OCI-LY1 (cell line): ENCODE results near the gene OMD.

ENCODE experiments used
- H2AFZ ChIP-seq: fragments of 200-600 bp; sonication (generic), shearing (Covaris generic); 2 replicates; pipeline ENCODE4 v1.6.0; 2014; ENCODE audit warnings: antibody characterized with exemption, mild to moderate bottlenecking, low read length
- H3F3A ChIP-seq: fragments of 200-600 bp; sonication (generic), shearing (Covaris generic); 2 replicates; pipeline ENCODE4 v1.6.0; 2014; ENCODE audit warnings: mild to moderate bottlenecking, antibody characterized with exemption, low read length, moderate library complexity; ENCODE audit not compliant: insufficient read depth
- H3K27ac ChIP-seq: fragments of 200-600 bp; sonication (generic); 2 replicates; pipeline ENCODE4 v1.5.1; 2014; ENCODE audit warnings: low read length, mixed run types, mild to moderate bottlenecking, low read depth; ENCODE audit not compliant: poor library complexity, severe bottlenecking
- H3K27me3 ChIP-seq: fragments of 200-600 bp; sonication (generic); 2 replicates; pipeline ENCODE4 v1.6.0; 2014; ENCODE audit warnings: antibody characterized with exemption, mild to moderate bottlenecking, low read length, moderate library complexity; ENCODE audit not compliant: insufficient read depth
- H3K36me3 ChIP-seq: fragments of 200-600 bp; sonication (generic); 2 replicates; pipeline ENCODE4 v1.6.1; 2014; ENCODE audit warnings: mild to moderate bottlenecking, antibody characterized with exemption, low read length, moderate library complexity, mixed read lengths; ENCODE audit not compliant: insufficient read depth
- H3K4me1 ChIP-seq: fragments of 200-600 bp; sonication (generic); 2 replicates; pipeline ENCODE4 v1.5.1; 2014; ENCODE audit warnings: mild to moderate bottlenecking, low read length, moderate library complexity; ENCODE audit not compliant: insufficient read depth, severe bottlenecking
- H3K4me2 ChIP-seq: fragments of 200-600 bp; sonication (generic), shearing (Covaris generic); 2 replicates; pipeline ENCODE4 v1.6.1; 2014; ENCODE audit warnings: low read length
- H3K4me3 ChIP-seq: fragments of 200-600 bp; sonication (generic); 2 replicates; pipeline ENCODE4 v1.5.1; 2014; ENCODE audit warnings: low read length, low read depth, mild to moderate bottlenecking, mixed read lengths; ENCODE audit not compliant: poor library complexity, severe bottlenecking
- H3K79me2 ChIP-seq: fragments of 200-600 bp; shearing (Covaris generic); 2 replicates; pipeline ENCODE4 v1.6.1; 2016; ENCODE audit warnings: mixed run types, low read length, mixed read lengths; ENCODE audit not compliant: insufficient read depth
- H3K9ac ChIP-seq: fragments of 200-600 bp; sonication (generic), shearing (Covaris generic); 2 replicates; pipeline ENCODE4 v1.6.1; 2014; ENCODE audit warnings: mild to moderate bottlenecking, low read length, mixed read lengths
- H3K9me2 ChIP-seq: fragments of 200-600 bp; sonication (generic), shearing (Covaris generic); 2 replicates; pipeline ENCODE4 v1.6.1; 2014; ENCODE audit warnings: low read depth, mild to moderate bottlenecking, low read length, mixed read lengths
- H3K9me3 ChIP-seq: fragments of 200-600 bp; shearing (Covaris generic); 2 replicates; pipeline ENCODE4 v1.6.1; 2014; ENCODE audit warnings: low read length, mixed read lengths
- H4K20me1 ChIP-seq: fragments of 200-600 bp; sonication (generic), shearing (Covaris generic); 2 replicates; pipeline ENCODE4 v1.6.0; 2016; ENCODE audit warnings: mild to moderate bottlenecking, low read length; ENCODE audit not compliant: insufficient read depth
- EZH2 ChIP-seq: fragments of 200-600 bp; sonication (generic), shearing (Covaris generic); IDR thresholded peaks from 2 replicates; pipeline ENCODE4 v1.8.0; 2017; ENCODE audit warnings: borderline replicate concordance, mixed run types, mild to moderate bottlenecking, antibody characterized with exemption, low read length, moderate library complexity, mixed read lengths
- TF ChIP-seq, protein P1 (sequence below): fragments of 200-600 bp; sonication (generic), shearing (Covaris generic); IDR thresholded peaks from 2 replicates; pipeline ENCODE4 v1.5.1; 2017; ENCODE audit warnings: mild to moderate bottlenecking, antibody characterized with exemption, low read length, moderate library complexity, mixed read lengths

OMD gene

DNA sequence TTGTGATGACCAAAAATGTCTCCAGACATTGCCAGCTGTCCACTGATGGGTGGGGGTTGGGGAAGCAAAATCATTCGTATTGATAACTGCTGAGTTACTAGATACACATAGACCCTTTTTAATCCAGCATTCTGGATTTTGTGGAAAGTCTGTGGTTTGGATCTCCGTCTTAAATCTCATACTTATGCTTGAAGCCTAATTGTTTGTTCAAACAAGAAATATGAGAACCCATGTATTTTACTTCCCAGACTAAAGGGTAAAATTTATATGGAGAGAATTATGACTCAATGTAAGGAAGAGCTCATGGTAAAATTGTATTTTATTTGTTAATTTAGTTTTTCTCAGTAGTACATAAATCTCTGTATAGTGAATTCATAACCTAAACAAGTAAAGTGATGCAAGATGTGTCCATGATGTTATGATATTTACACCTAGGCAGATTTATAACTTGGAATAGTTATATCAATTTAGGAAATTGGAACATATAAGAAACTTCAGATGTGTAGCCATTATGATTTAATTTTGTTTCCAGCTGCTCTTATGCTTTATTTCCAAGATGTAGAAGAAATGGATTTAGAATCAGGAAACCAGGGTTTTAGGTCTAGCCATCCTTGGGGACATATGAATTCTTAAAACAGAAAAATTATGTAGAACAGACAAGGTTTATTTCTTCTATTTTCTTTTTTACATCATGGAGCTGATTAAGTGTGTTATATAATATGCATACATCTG is 15.4 kb downstream of the OMD start:
- Histone ChIP-seq H3K79me2 (no peaks in the 10 kb centered on the region), H3K27ac (no peak overlapping the region), H2AFZ (no peak overlapping the region), H3K4me1 (peaks cover 28% of the 10 kb centered on the region), H3K9me2 (no peaks in the 10 kb centered on the region), H3K9me3 (no peaks in the 10 kb centered on the region), H3F3A (no peaks in the 10 kb centered on the region), H3K36me3 (peaks cover 4% of the 10 kb centered on the region; the same call in 1 of the 2 replicates), H4K20me1 (no peaks in the 10 kb centered on the region), H3K4me3 (no peak overlapping the region), H3K4me2 (no peak overlapping the region), H3K27me3 (no peaks in the 10 kb centered on the region), H3K9ac (no peak overlapping the region)
- no peak for TF ChIP-seq EZH2
- TF ChIP-seq, protein P1, sequence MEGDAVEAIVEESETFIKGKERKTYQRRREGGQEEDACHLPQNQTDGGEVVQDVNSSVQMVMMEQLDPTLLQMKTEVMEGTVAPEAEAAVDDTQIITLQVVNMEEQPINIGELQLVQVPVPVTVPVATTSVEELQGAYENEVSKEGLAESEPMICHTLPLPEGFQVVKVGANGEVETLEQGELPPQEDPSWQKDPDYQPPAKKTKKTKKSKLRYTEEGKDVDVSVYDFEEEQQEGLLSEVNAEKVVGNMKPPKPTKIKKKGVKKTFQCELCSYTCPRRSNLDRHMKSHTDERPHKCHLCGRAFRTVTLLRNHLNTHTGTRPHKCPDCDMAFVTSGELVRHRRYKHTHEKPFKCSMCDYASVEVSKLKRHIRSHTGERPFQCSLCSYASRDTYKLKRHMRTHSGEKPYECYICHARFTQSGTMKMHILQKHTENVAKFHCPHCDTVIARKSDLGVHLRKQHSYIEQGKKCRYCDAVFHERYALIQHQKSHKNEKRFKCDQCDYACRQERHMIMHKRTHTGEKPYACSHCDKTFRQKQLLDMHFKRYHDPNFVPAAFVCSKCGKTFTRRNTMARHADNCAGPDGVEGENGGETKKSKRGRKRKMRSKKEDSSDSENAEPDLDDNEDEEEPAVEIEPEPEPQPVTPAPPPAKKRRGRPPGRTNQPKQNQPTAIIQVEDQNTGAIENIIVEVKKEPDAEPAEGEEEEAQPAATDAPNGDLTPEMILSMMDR = no peak

DNA sequence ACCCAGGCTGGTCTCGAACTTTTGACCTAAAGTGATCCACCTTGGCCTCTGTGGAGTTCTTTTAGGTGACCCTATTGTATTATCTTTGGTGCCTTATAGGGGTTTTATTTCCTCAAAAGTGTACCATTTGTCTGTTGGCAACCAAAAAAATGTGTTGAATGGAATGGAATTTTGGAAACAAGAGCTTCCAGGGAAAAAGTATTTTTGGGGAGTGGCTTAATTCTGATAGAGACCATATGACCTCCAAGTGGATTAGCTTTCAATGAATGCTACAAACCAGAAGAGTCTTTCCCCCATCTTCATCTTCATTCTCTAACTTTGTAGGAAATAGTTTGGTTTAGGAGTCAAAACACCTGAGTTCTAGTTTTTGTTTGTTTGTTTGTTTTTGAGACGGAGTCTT is 16.5 kb downstream of the OMD start:
- H2AFZ ChIP-seq = no peak overlapping the region
- no peak for TF ChIP-seq EZH2
- no peaks in the 10 kb centered on the region for H3K9me2 ChIP-seq
- H3K27ac ChIP-seq = no peak overlapping the region
- H3K79me2 ChIP-seq = no peaks in the 10 kb centered on the region
- H3K4me1 ChIP-seq = peaks cover 28% of the 10 kb centered on the region
- H3K27me3 ChIP-seq = no peaks in the 10 kb centered on the region
- no peak overlapping the region for H3K9ac ChIP-seq
- no peak overlapping the region for H3K4me3 ChIP-seq
- H3K9me3 ChIP-seq = no peaks in the 10 kb centered on the region
- no peaks in the 10 kb centered on the region for H4K20me1 ChIP-seq
- H3F3A ChIP-seq = no peaks in the 10 kb centered on the region
- peaks cover 4% of the 10 kb centered on the region; the same call in 1 of the 2 replicates for H3K36me3 ChIP-seq
- H3K4me2 ChIP-seq = no peak overlapping the region

DNA sequence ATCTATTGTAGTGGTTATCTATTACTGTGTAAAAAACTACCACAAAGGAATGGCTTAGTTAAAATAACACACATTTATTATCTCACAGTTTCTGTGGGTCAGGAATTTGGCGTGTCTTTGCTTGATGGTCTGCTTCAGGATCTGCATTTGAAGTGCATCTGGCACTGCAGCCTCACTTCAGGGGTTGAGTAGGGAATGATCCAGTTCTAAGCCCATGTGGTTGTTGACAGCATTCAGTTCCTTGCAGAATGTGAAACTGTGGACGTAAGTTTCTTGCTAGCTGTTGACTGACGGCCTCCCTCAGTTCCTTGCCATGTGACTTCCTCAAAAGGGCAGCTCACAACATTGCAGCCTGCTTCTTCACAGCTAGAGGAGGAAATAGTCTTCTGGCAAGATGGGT is 17.8 kb downstream of the OMD start:
- Histone ChIP-seq H3K4me2 (peak overlapping the region; percentile 67), H3F3A (no peaks in the 10 kb centered on the region), H3K79me2 (no peaks in the 10 kb centered on the region), H3K4me1 (peaks cover 28% of the 10 kb centered on the region), H3K9ac (peak overlapping the region; percentile 31; the same call in 1 of the 2 replicates), H4K20me1 (no peaks in the 10 kb centered on the region), H2AFZ (no peak overlapping the region), H3K27me3 (no peaks in the 10 kb centered on the region), H3K27ac (peak overlapping the region; percentile 62), H3K9me2 (no peaks in the 10 kb centered on the region), H3K4me3 (peak overlapping the region; percentile 47), H3K36me3 (no peaks in the 10 kb centered on the region), H3K9me3 (no peaks in the 10 kb centered on the region)
- TF ChIP-seq EZH2 = no peak
- TF ChIP-seq, protein P1 = no peak

DNA sequence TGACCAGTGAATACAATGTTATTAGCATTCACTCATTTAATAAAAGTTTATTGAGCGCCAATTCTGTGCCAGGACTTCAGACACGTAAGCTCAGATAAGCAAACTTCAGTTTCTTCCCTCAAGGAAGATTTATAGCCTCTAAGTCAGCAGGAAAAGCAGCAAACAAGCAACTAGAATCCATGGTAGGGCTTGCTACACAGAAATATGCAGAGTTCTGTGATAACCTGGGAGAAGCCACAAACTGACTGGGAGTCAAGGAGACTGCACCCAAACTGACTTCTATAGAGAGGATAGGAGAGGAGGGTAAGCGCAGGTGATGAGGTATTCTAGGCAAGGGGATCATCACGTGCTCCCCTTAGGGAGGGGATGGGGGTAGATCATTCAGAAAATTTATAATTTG is 18.5 kb downstream of the OMD start:
- no peaks in the 10 kb centered on the region for H3K36me3 ChIP-seq
- H3K4me3 ChIP-seq = no peak overlapping the region
- no peak for TF ChIP-seq EZH2
- TF ChIP-seq, protein P1 = no peak
- H3K4me2 ChIP-seq = peak overlapping the region; percentile 67
- H3K27me3 ChIP-seq = no peaks in the 10 kb centered on the region
- no peak overlapping the region for H2AFZ ChIP-seq
- peaks cover 28% of the 10 kb centered on the region for H3K4me1 ChIP-seq
- no peak overlapping the region for H3K27ac ChIP-seq
- no peaks in the 10 kb centered on the region for H3F3A ChIP-seq
- H3K9ac ChIP-seq = no peak overlapping the region
- H3K9me3 ChIP-seq = no peaks in the 10 kb centered on the region
- H3K79me2 ChIP-seq = no peaks in the 10 kb centered on the region
- no peaks in the 10 kb centered on the region for H4K20me1 ChIP-seq
- H3K9me2 ChIP-seq = no peaks in the 10 kb centered on the region
